HepG2 (cell line): ENCODE measurements around the gene SLC35F3. TPM values are rescaled to one million over a fixed set of nuclear protein-coding genes. Genes with fewer than 3 reads are reported as not detected.
A peak's percentile ranks its signal among the peaks of the same experiment; 100 is the strongest.

Experiments used
- ATAC-seq: fragments of 200-7000 bp; cut with Tn5 transposase; 3 replicates; pipeline ENCODE4 v1.9.1; 2020; ENCODE audit warnings: mild to moderate bottlenecking, moderate library complexity
- BruUV-seq: library from RNA; stranded (reverse); fragments of 400-500 nt; replicated peaks from 2 replicates; lab custom pipeline; 2021; lab: Mats Ljungman, UMichigan
- CTCF ChIA-PET: fragments of 300-600 bp; formaldehyde crosslinking; extraction: SDS; loops from one replicate; lab custom pipeline; 2021; ENCODE audit warnings: low total read pairs, inconsistent platforms, low intra/inter-chr PET ratio; lab: Yijun Ruan, JAX
- POLR2A ChIA-PET: fragments of 350-600 bp; sonication (Branson Sonifier 250); formaldehyde crosslinking; loops from one replicate; lab custom pipeline; 2020; ENCODE audit warnings: antibody characterized with exemption, inconsistent platforms; lab: Yijun Ruan, JAX
- DNase-seq: peaks from one replicate; pipeline ENCODE4 v3.0.0-alpha.2; 2015; ENCODE audit warnings: low spot score
- FAIRE-seq: peaks from 3 replicates; lab custom pipeline; 2011; peaks lifted over from hg19 to GRCh38; lab: Jason Lieb, UNC
- H2AFZ ChIP-seq: one replicate; pipeline ENCODE4 v1.6.1; 2011; ENCODE audit warnings: low read length, inconsistent platforms
- H3K27ac ChIP-seq: fragments of 300-600 bp; 3 replicates; pipeline ENCODE4 v1.8.0; 2011; ENCODE audit warnings: mixed run types, mild to moderate bottlenecking, mixed read lengths, low read length, inconsistent platforms; ENCODE audit not compliant: insufficient read depth; ENCODE audit errors: extremely low read length
- H3K27me3 ChIP-seq, 2 experiments: fragments of 200-600 bp in 1 of 2; 2 replicates in 1 of 2; 3 replicates in 1 of 2; pipeline versions ENCODE4 v1.6.0 to v1.8.0; 2011; ENCODE audit warnings: low read length in 2 of 2, mild to moderate bottlenecking in 2 of 2, moderate library complexity in 2 of 2, inconsistent platforms in 1 of 2; ENCODE audit not compliant: insufficient read depth in 2 of 2, control insufficient read depth in 1 of 2
- H3K36me3 ChIP-seq, 2 experiments: fragments of 200-600 bp in 1 of 2; replicated peaks in 1 of 2; 2 replicates in 1 of 2; 3 replicates in 1 of 2; pipeline versions ENCODE4 v1.5.1 to v1.8.0; 2011; ENCODE audit warnings: low read length in 2 of 2, inconsistent platforms in 1 of 2; ENCODE audit not compliant: insufficient read depth in 2 of 2, control insufficient read depth in 1 of 2
- H3K4me1 ChIP-seq: 2 replicates; pipeline ENCODE4 v1.5.1; 2012; ENCODE audit warnings: low read length, inconsistent platforms; ENCODE audit not compliant: insufficient read depth
- H3K4me2 ChIP-seq: 2 replicates; pipeline ENCODE4 v1.6.0; 2011; ENCODE audit warnings: low read depth, low read length, inconsistent platforms
- H3K4me3 ChIP-seq, 3 experiments: fragments of 200-600 bp in 1 of 3; sonication (generic), shearing (Covaris generic) in 1 of 3; replicated peaks in 1 of 3; 2 replicates each; pipeline ENCODE4 v1.5.1; 2011 to 2016; ENCODE audit warnings: low read length in 3 of 3, inconsistent platforms in 2 of 3, low read depth in 2 of 3, mild to moderate bottlenecking in 2 of 3, control low read depth in 1 of 3, mixed read lengths in 1 of 3; ENCODE audit not compliant: insufficient read depth in 1 of 3
- H3K79me2 ChIP-seq: one replicate; pipeline ENCODE4 v1.6.1; 2011; ENCODE audit warnings: low read length, inconsistent platforms; ENCODE audit not compliant: insufficient read depth
- H3K9ac ChIP-seq: 2 replicates; pipeline ENCODE4 v1.6.0; 2011; ENCODE audit warnings: mild to moderate bottlenecking, low read depth, low read length, inconsistent platforms; ENCODE audit not compliant: insufficient read depth
- H3K9me3 ChIP-seq: 2 replicates; pipeline ENCODE4 v1.5.1; 2012; ENCODE audit warnings: mild to moderate bottlenecking, low read length
- H4K20me1 ChIP-seq: 2 replicates; pipeline ENCODE4 v1.6.0; 2011; ENCODE audit warnings: inconsistent platforms, mild to moderate bottlenecking, low read length, moderate library complexity; ENCODE audit not compliant: insufficient read depth
- GABPB1 ChIP-seq: IDR thresholded peaks from 2 replicates; pipeline ENCODE4 v1.6.1; 2016; ENCODE audit warnings: mild to moderate bottlenecking, missing genetic modification reagents, moderate library complexity, missing compliant biosample characterization
- GATAD2A ChIP-seq: IDR thresholded peaks from 2 replicates; pipeline ENCODE4 v1.6.1; 2016
- MED8 ChIP-seq: sonication (generic); formaldehyde crosslinking; IDR thresholded peaks from 2 replicates; pipeline ENCODE4 v1.8.1; 2023; ENCODE audit warnings: mild to moderate bottlenecking, missing genetic modification reagents; ENCODE audit not compliant: insufficient replicate concordance
- PREB ChIP-seq: sonication (generic); formaldehyde crosslinking; IDR thresholded peaks from 2 replicates; pipeline ENCODE4 v1.4.0; 2020; ENCODE audit warnings: missing genetic modification reagents
- SUZ12 ChIP-seq: fragments of 150-350 bp; IDR thresholded peaks from 2 replicates; pipeline ENCODE4 v1.6.1; 2014; ENCODE audit warnings: low read depth, low read length
- ZNF550 ChIP-seq: sonication (generic); formaldehyde crosslinking; IDR thresholded peaks from 2 replicates; pipeline ENCODE4 v1.4.0; 2020; ENCODE audit warnings: mild to moderate bottlenecking, missing genetic modification reagents, borderline replicate concordance
- ZNF556 ChIP-seq: sonication (generic); formaldehyde crosslinking; IDR thresholded peaks from 2 replicates; pipeline ENCODE4 v1.4.0; 2020; ENCODE audit warnings: mild to moderate bottlenecking, missing genetic modification reagents, borderline replicate concordance
- ZNF646 ChIP-seq: sonication (generic); formaldehyde crosslinking; IDR thresholded peaks from 2 replicates; pipeline ENCODE4 v1.9.0; 2021; ENCODE audit warnings: mild to moderate bottlenecking, missing genetic modification reagents
- ZNF770 ChIP-seq: sonication (generic); formaldehyde crosslinking; IDR thresholded peaks from 2 replicates; pipeline ENCODE4 v1.5.0; 2020; ENCODE audit warnings: mild to moderate bottlenecking, missing genetic modification reagents
- WGBS: methylation state at CpG from one replicate; pipeline ENCODE4 v1.1.6; 2017; ENCODE audit warnings: low lambda C conversion rate; 5-methylcytosine and 5-hydroxymethylcytosine counted together
- in situ Hi-C: cut with HindIII; loops from 2 replicates; pipeline ENCODE4 v1.10.0; 2017; ENCODE audit warnings: low pct_unique_long_range_greater_than_20kb; ENCODE audit not compliant: extremely low pct_ligation_motif_present
- intact Hi-C: fragments of 100-400 bp; cut with micrococcal nuclease; formaldehyde crosslinking; loops from one replicate; pipeline ENCODE4 v1.10.0; 2022; ENCODE audit not compliant: unreplicated experiment
- polyA plus RNA-seq, 8 experiments: library from polyadenylated mRNA; depleted of rRNA in 3 of 8; stranded (reverse) in 7 of 8; unstranded in 1 of 8; fragments of >200 nt; fragmentation: Illumina TruSeq in 4 of 8; extraction: Trizol in 4 of 8; gene quantifications; 2 replicates each; pipeline versions ENCODE4 v1.2.1 to v1.2.3, GENCODE V29; 2011 to 2016; ENCODE audit warnings: low read depth in 4 of 8, missing spikeins in 1 of 8, mixed read lengths in 1 of 8; ENCODE audit not compliant: insufficient read depth in 1 of 8
- total RNA-seq, 5 experiments: library from RNA; depleted of rRNA; stranded (reverse); fragments of >200 nt; fragmentation: Illumina TruSeq; extraction: Trizol; gene quantifications; 2 replicates each; pipeline ENCODE4 v1.2.3, GENCODE V29; 2016; ENCODE audit warnings: low read depth in 1 of 5

The SLC35F3 gene
- total and polyA plus RNA-seq, 2 of the 13 experiments (the other 11 are each of a cell fraction or from before 2014, with no cell fraction given) = not detected

- no peak for TF ChIP-seq ZNF550
- TF ChIP-seq GATAD2A (CRISPR knock-in tag) = no peak
- no peak for TF ChIP-seq SUZ12
- no peak for TF ChIP-seq ZNF770 (CRISPR knock-in tag)
- TF ChIP-seq GABPB1 (CRISPR knock-in tag) = 0 out of 2 replicates have a peak, but pooled peaks have one; percentile 15
- no peak for TF ChIP-seq PREB (CRISPR knock-in tag)
Measured at GRCh38 chr1:234322979-234323378, 418.5 kb downstream of the SLC35F3 start (continued).

GRCh38 chr1:234324821-234325220 is 420.3 kb downstream of the SLC35F3 start:
- no peak for FAIRE-seq

More at GRCh38 chr1:234324821-234325220, 420.3 kb downstream of the SLC35F3 start:
- Histone ChIP-seq H3K4me1 (peaks cover 62% of the 10 kb centered on the region), H3K9ac (no peak overlapping the region), H3K4me3 (no peak overlapping the region), H3K36me3 (no peaks in the 10 kb centered on the region), H3K27ac (no peak overlapping the region), H3K9me3 (no peaks in the 10 kb centered on the region), H3K4me2 (no peak overlapping the region), H4K20me1 (no peaks in the 10 kb centered on the region), H2AFZ (no peak overlapping the region), H3K79me2 (no peaks in the 10 kb centered on the region), H3K27me3 (no peaks in the 10 kb centered on the region; a peak in 1 of 5 replicates)
- in situ Hi-C loops = loop anchor here (25.0 kb wide), 1 partner anchor 188 kb away; no protein-coding TSS in a partner anchor
- intact Hi-C loops = no loop called here
- DNase-seq (no peak), ATAC-seq (no peak)
- whole genome bisulfite sequencing = 79% methylated on average over 6 of the region's 6 CpGs
- no TSS peak for BruUV-seq
- ChIA-PET CTCF (no interaction called here), POLR2A (no interaction called here)
- TF ChIP-seq MED8 (no peak), ZNF556 (CRISPR knock-in tag) (no peak), ZNF646 (CRISPR knock-in tag) (no peak)
